Thyroid gland (tissue), 4 donors: ENCODE results near the gene TCAP. TPM values are rescaled to one million over a fixed set of nuclear protein-coding genes. Genes with fewer than 3 reads are reported as not detected.

Source experiments
- DNase-seq, 2 donors: peaks; one replicate each; pipeline ENCODE4 v3.0.0-alpha.2; 2019
- H3K27ac ChIP-seq, 3 donors: fragments of 200-600 bp; sonication (generic); 1 replicate in 2 of 3; 2 replicates in 1 of 3; pipeline ENCODE4 v1.5.1; 2016 to 2019; ENCODE audit warnings: mild to moderate bottlenecking in 1 of 3, moderate library complexity in 1 of 3
- H3K27me3 ChIP-seq: fragments of 200-600 bp; sonication (generic); one replicate; pipeline ENCODE4 v1.5.1; 2019
- H3K36me3 ChIP-seq, 2 donors: fragments of 200-600 bp; sonication (generic); one replicate each; pipeline ENCODE4 v1.5.1; 2016 to 2019
- H3K4me1 ChIP-seq, 2 donors: fragments of 200-600 bp; sonication (generic); one replicate each; pipeline ENCODE4 v1.5.1; 2017 to 2019
- H3K4me3 ChIP-seq, 3 donors: fragments of 200-600 bp; sonication (generic); replicated peaks in 1 of 3; 1 replicate in 2 of 3; 2 replicates in 1 of 3; pipeline ENCODE4 v1.5.1; 2016; ENCODE audit warnings: mild to moderate bottlenecking in 1 of 3
- H3K9me3 ChIP-seq: fragments of 200-600 bp; sonication (generic); one replicate; pipeline ENCODE4 v1.5.1; 2017
- POLR2A ChIP-seq, 2 donors: fragments of 450-650 bp; IDR thresholded peaks; one replicate each; pipeline ENCODE4 v1.6.1; 2017; ENCODE audit warnings: antibody characterized with exemption in 2 of 2, mild to moderate bottlenecking in 2 of 2, moderate library complexity in 1 of 2
- WGBS, 2 donors: methylation state at CpG; one replicate each; pipeline ENCODE4 v1.1.5; 2017; 5-methylcytosine and 5-hydroxymethylcytosine counted together
- intact Hi-C: fragments of 100-400 bp; cut with DNase I; formaldehyde crosslinking; loops from one replicate; pipeline ENCODE4 v1.15.1; 2023
- total RNA-seq, 4 donors: library from RNA; depleted of rRNA; stranded (reverse); fragments of >200 nt; gene quantifications; one replicate each; pipeline ENCODE4 v1.2.3, GENCODE V29; 2016
- TF ChIP-seq, protein P1 (sequence below), 6 experiments: fragments of 200-600 bp in 3 of 6; fragments of 450-650 bp in 3 of 6; sonication (generic) in 3 of 6; IDR thresholded peaks; one replicate each; pipeline ENCODE4 v1.5.1; 2016 to 2019; ENCODE audit warnings: antibody characterized with exemption in 6 of 6, mild to moderate bottlenecking in 2 of 6, inconsistent platforms in 1 of 6, moderate library complexity in 1 of 6

TCAP gene
- total RNA-seq, 4 donors from 2014 or later: 0.63 to 2.1 (median 1.5) TPM

DNA sequence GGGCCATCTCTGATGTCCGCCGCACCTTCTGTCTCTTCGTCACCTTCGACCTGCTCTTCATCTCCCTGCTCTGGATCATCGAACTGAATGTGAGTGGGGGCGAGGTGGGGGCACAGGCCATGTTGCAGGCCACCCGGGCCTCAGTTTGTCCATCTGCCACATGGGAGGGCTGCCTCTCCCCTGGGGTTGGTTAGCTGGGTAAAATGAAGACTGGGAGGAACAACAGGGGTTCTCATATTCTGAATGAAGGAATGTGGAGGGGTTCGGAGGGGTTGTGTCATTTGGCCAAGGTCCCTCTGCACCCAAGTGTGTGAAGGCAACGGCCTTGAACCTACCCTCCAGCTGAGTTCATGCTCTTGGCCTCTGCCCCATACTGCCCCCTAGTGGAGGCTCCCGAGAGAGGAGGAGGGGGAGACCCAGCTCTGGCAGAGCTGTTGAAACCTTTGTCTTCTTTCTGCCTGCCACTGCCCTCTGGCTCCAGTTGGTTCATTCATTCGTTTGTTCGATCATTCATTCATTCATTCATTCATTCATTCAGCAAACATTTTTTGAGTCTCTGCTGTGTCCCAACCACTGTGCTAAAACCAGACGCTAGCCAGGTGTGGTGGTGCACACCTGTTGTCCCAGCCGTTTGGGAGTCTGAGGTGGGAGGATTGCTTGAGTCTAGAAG lies 11.4 kb upstream of the TCAP start:
- Histone ChIP-seq H3K36me3 (no peaks in the 10 kb centered on the region), H3K27ac (no peak overlapping the region), H3K9me3 (no peaks in the 10 kb centered on the region), H3K4me1 (peaks cover 6 to 19% of the 10 kb centered on the region in 2 donors), H3K4me3 (no peak overlapping the region), H3K27me3 (no peaks in the 10 kb centered on the region)
- DNase-seq: peak; percentile 54 to 70
- TF ChIP-seq, protein P1, sequence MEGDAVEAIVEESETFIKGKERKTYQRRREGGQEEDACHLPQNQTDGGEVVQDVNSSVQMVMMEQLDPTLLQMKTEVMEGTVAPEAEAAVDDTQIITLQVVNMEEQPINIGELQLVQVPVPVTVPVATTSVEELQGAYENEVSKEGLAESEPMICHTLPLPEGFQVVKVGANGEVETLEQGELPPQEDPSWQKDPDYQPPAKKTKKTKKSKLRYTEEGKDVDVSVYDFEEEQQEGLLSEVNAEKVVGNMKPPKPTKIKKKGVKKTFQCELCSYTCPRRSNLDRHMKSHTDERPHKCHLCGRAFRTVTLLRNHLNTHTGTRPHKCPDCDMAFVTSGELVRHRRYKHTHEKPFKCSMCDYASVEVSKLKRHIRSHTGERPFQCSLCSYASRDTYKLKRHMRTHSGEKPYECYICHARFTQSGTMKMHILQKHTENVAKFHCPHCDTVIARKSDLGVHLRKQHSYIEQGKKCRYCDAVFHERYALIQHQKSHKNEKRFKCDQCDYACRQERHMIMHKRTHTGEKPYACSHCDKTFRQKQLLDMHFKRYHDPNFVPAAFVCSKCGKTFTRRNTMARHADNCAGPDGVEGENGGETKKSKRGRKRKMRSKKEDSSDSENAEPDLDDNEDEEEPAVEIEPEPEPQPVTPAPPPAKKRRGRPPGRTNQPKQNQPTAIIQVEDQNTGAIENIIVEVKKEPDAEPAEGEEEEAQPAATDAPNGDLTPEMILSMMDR (IDR thresholded peaks at IDR 0.05): peak; percentile 41 to 86 (median 51)
- no peak for TF ChIP-seq POLR2A (IDR thresholded peaks at IDR 0.05)
- intact Hi-C loops: no loop called here
- 71% methylated on average over 14 of the region's 14 CpGs for WGBS, 2 donors

DNA sequence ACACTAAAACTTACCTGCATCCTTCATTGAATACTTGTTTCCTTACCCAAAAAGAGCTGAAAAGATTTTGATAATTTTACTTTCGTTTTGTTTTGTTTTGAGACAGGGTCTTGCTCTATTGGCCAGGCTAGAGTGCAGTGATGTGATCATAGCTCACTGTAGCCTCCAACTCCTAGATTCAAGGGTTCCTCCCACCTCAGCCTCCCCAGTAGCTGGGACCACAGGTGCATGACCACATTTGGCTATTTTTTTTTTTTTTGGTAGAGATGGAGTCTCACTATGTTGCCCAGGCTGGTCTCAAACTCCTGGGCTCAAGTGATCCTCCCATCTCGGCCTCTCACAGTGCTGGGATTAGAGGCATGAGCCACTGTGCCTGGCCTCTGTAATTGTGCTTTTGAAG lies 10.0 kb upstream of the TCAP start:
- no peak overlapping the region for H3K4me3 ChIP-seq
- no peaks in the 10 kb centered on the region for H3K27me3 ChIP-seq
- peaks cover 6 to 19% of the 10 kb centered on the region in 2 donors for H3K4me1 ChIP-seq
- H3K36me3 ChIP-seq: peaks cover 6% of the 10 kb centered on the region in 2 donors
- H3K27ac ChIP-seq: no peak overlapping the region
- intact Hi-C loops: no loop called here
- DNase-seq: no peak
- no peaks in the 10 kb centered on the region for H3K9me3 ChIP-seq
- 88 to 91% methylated on average over 2 of the region's 2 CpGs for WGBS, 2 donors
- no peak for TF ChIP-seq POLR2A (IDR thresholded peaks at IDR 0.05)
- TF ChIP-seq, protein P1 (IDR thresholded peaks at IDR 0.05): no peak

DNA sequence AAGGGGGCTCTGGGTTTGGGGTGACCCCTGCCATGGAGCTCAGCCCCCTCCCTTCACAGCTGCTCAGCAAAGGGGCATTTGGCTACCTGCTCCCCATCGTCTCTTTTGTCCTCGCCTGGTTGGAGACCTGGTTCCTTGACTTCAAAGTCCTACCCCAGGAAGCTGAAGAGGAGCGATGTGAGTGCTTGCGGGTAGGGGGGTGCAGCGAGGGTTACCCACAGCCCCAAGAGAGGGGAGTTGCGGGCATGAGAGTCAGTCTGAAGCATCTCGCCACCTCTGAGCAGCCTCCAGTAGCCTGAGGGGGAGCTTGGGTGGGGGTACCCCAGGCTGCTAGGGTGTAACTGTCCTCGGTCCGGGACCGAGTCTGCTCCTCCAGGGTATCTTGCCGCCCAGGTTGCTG lies 6.8 kb upstream of the TCAP start:
- peaks cover 17 to 18% of the 10 kb centered on the region in 2 donors for H3K36me3 ChIP-seq
- H3K27me3 ChIP-seq: no peaks in the 10 kb centered on the region
- H3K4me1 ChIP-seq: peaks cover 14 to 16% of the 10 kb centered on the region in 2 donors
- DNase-seq: no peak
- 94 to 97% methylated on average over 11 of the region's 11 CpGs for whole genome bisulfite sequencing, 2 donors
- intact Hi-C loops: no loop called here
- H3K4me3 ChIP-seq: no peak overlapping the region
- H3K9me3 ChIP-seq: no peaks in the 10 kb centered on the region
- TF ChIP-seq, protein P1 (IDR thresholded peaks at IDR 0.05): no peak
- no peak for TF ChIP-seq POLR2A (IDR thresholded peaks at IDR 0.05)
- no peak overlapping the region for H3K27ac ChIP-seq

DNA sequence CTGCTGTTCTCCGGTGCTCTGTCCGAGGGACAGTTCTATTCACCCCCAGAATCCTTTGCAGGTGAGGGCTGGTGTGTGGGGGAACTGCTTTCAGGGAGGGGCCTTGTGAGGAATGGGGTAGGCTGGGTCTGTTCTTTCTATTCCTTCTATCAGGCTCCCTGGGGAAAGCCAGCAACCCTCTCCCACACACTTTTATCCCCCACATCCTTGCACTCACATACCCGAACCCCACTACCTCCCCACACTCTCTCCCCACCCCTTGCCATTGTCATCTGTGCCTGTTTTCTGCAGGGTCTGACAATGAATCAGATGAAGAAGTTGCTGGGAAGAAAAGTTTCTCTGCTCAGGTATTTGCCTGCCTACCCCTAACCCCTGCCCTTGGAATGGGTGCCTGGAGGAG lies 6.4 kb upstream of the TCAP start:
- peaks cover 15 to 20% of the 10 kb centered on the region in 2 donors for H3K4me1 ChIP-seq
- DNase-seq: no peak
- no peaks in the 10 kb centered on the region for H3K9me3 ChIP-seq
- peak overlapping the region in 2 of 3 donors; percentile 12 to 79 for H3K27ac ChIP-seq
- intact Hi-C loops: no loop called here
- H3K27me3 ChIP-seq: no peaks in the 10 kb centered on the region
- no peak for TF ChIP-seq POLR2A (IDR thresholded peaks at IDR 0.05)
- TF ChIP-seq, protein P1 (IDR thresholded peaks at IDR 0.05): no peak
- WGBS, 2 donors: 92 to 95% methylated on average over 3 of the region's 3 CpGs
- no peak overlapping the region for H3K4me3 ChIP-seq
- peaks cover 17 to 18% of the 10 kb centered on the region in 2 donors for H3K36me3 ChIP-seq

DNA sequence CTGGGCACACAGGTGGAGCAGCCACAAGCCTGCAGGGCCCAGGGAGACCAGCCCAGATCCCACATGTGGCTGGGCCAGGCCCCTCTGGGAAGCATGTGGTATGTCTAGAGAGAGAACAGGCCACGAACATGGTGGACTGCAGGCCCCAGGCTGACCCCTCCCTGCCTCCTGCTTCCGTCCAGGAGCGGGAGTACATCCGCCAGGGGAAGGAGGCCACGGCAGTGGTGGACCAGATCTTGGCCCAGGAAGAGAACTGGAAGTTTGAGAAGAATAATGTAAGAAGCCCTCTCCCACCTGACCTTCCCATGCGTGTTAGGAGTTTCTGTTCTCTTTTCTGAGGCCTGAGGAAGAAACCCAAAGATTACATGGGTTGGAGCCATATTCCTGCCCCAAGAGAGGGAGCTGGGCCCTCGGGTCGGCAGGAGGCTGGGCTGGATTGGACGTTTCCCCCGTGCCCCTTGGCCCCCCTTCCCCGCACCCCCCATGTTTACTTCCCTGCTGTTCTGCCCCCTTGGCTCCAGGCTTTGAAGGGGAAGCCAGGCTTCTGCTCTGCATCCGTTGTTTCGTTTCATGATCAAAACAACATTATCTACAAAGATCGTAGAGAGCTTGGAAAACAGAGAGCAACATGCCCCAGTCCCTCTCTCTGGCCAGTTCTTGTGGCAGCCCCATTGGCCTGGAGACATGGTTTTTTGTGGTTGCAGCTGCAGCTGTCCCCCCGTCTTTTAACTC lies 5.7 kb upstream of the TCAP start:
- Histone ChIP-seq H3K27me3 (no peaks in the 10 kb centered on the region), H3K27ac (peak overlapping the region; percentile 12 to 79 (median 35)), H3K4me3 (no peak overlapping the region), H3K9me3 (no peaks in the 10 kb centered on the region), H3K4me1 (peaks cover 15 to 27% of the 10 kb centered on the region in 2 donors), H3K36me3 (peaks cover 17 to 18% of the 10 kb centered on the region in 2 donors)
- 67 to 69% methylated on average over 15 of the region's 15 CpGs for WGBS, 2 donors
- no peak for DNase-seq
- intact Hi-C loops: no loop called here
- TF ChIP-seq, protein P1 (IDR thresholded peaks at IDR 0.05): no peak
- no peak for TF ChIP-seq POLR2A (IDR thresholded peaks at IDR 0.05)
